GM23338 (cell line): ENCODE data around the gene SVIL. TPM values are rescaled to one million over a fixed set of nuclear protein-coding genes. Genes with fewer than 3 reads are reported as not detected.

Experiments used
- ATAC-seq: fragments of 200-7000 bp; cut with Tn5 transposase; 3 replicates; pipeline ENCODE4 v1.9.1; 2020
- DNase-seq: peaks from one replicate; pipeline ENCODE4 v3.0.0-alpha.2; 2015; ENCODE audit warnings: low spot score
- H2AFZ ChIP-seq: fragments of 200-600 bp; sonication (generic); 2 replicates; pipeline ENCODE4 v1.8.0; 2016; ENCODE audit warnings: antibody characterized with exemption, mild to moderate bottlenecking, moderate library complexity
- H3F3A ChIP-seq: fragments of 200-600 bp; sonication (generic); replicated peaks from 2 replicates; pipeline ENCODE4 v1.8.0; 2017; ENCODE audit warnings: antibody characterized with exemption, mixed run types, low read depth
- H3K27ac ChIP-seq: fragments of 200-600 bp; sonication (generic); 2 replicates; pipeline ENCODE4 v1.6.1; 2016; ENCODE audit warnings: low read depth
- H3K27me3 ChIP-seq: fragments of 200-600 bp; sonication (generic); 2 replicates; pipeline ENCODE4 v1.8.0; 2016; ENCODE audit warnings: mild to moderate bottlenecking, mixed run types, moderate library complexity; ENCODE audit not compliant: insufficient read depth
- H3K36me3 ChIP-seq: fragments of 200-600 bp; sonication (generic); 2 replicates; pipeline ENCODE4 v1.8.0; 2016; ENCODE audit warnings: mild to moderate bottlenecking; ENCODE audit not compliant: insufficient read depth
- H3K4me1 ChIP-seq: fragments of 200-600 bp; sonication (generic); 2 replicates; pipeline ENCODE4 v1.8.0; 2016; ENCODE audit warnings: mild to moderate bottlenecking, moderate library complexity; ENCODE audit not compliant: insufficient read depth
- H3K4me2 ChIP-seq: fragments of 200-600 bp; sonication (generic); 2 replicates; pipeline ENCODE4 v1.7.1; 2017; ENCODE audit warnings: mixed run types
- H3K4me3 ChIP-seq: fragments of 200-600 bp; sonication (generic); 2 replicates; pipeline ENCODE4 v1.6.1; 2016; ENCODE audit warnings: mixed run types
- H3K79me2 ChIP-seq: fragments of 200-600 bp; sonication (generic); replicated peaks from 2 replicates; pipeline ENCODE4 v1.8.0; 2017; ENCODE audit warnings: mild to moderate bottlenecking; ENCODE audit not compliant: insufficient read depth
- H3K9me2 ChIP-seq: fragments of 200-600 bp; sonication (generic); 2 replicates; pipeline ENCODE4 v1.8.0; 2017; ENCODE audit not compliant: insufficient read depth
- H4K20me1 ChIP-seq: fragments of 200-600 bp; sonication (generic); replicated peaks from 2 replicates; pipeline ENCODE4 v1.8.0; 2017; ENCODE audit warnings: mild to moderate bottlenecking; ENCODE audit not compliant: insufficient read depth
- H3K27ac Mint-ChIP-seq: 2 replicates; pipeline ENCODE4 v1.8.0; 2020; ENCODE audit warnings: inconsistent platforms, mild to moderate bottlenecking, moderate library complexity, mixed read lengths
- H3K27me3 Mint-ChIP-seq: 3 replicates; pipeline ENCODE4 v1.8.0; 2022; ENCODE audit warnings: low read depth, mild to moderate bottlenecking, moderate library complexity, mixed read lengths, inconsistent platforms; ENCODE audit not compliant: insufficient read depth, poor library complexity
- H3K36me3 Mint-ChIP-seq: 3 replicates; pipeline ENCODE4 v1.8.0; 2021; ENCODE audit warnings: low read depth, mild to moderate bottlenecking, inconsistent platforms, moderate library complexity, mixed read lengths
- H3K4me1 Mint-ChIP-seq: 3 replicates; pipeline ENCODE4 v1.8.0; 2020; ENCODE audit warnings: mild to moderate bottlenecking, inconsistent platforms, mixed read lengths
- H3K4me3 Mint-ChIP-seq: 3 replicates; pipeline ENCODE4 v1.8.0; 2021; ENCODE audit warnings: moderate library complexity, mild to moderate bottlenecking, inconsistent platforms, mixed read lengths
- H3K9me3 Mint-ChIP-seq: 3 replicates; pipeline ENCODE4 v1.8.0; 2020; ENCODE audit warnings: moderate library complexity, mild to moderate bottlenecking, inconsistent platforms, mixed read lengths
- CREB1 ChIP-seq: fragments of 250-450 bp; sonication (Bioruptor Pico); IDR thresholded peaks from 2 replicates; pipeline ENCODE4 v1.5.0; 2020; ENCODE audit warnings: low read depth, mild to moderate bottlenecking, moderate library complexity
- EZH2 ChIP-seq: fragments of 200-600 bp; sonication (generic); IDR thresholded peaks from one replicate; pipeline ENCODE4 v1.8.0; 2017; ENCODE audit warnings: antibody characterized with exemption, mild to moderate bottlenecking, low read depth; ENCODE audit not compliant: unreplicated experiment
- EZH2phosphoT487 ChIP-seq: fragments of 200-600 bp; sonication (generic); IDR thresholded peaks from one replicate; pipeline ENCODE4 v1.8.1; 2018; ENCODE audit warnings: antibody characterized with exemption; ENCODE audit not compliant: unreplicated experiment
- POLR2AphosphoS5 ChIP-seq: IDR thresholded peaks from 2 replicates; pipeline ENCODE4 v1.6.1; 2016; ENCODE audit warnings: antibody characterized with exemption, low read depth
- STAT1 ChIP-seq: IDR thresholded peaks from one replicate; pipeline ENCODE4 v1.6.1; 2016; ENCODE audit warnings: antibody characterized with exemption; ENCODE audit not compliant: unreplicated experiment
- ZNF331 ChIP-seq: fragments of 250-450 bp; sonication (Bioruptor Pico); IDR thresholded peaks from 2 replicates; pipeline ENCODE4 v1.5.0; 2020; ENCODE audit warnings: low read depth, mild to moderate bottlenecking, moderate library complexity
- ZNF462 ChIP-seq: fragments of 250-450 bp; sonication (Bioruptor Pico); IDR thresholded peaks from 2 replicates; pipeline ENCODE4 v1.5.0; 2020; ENCODE audit warnings: mild to moderate bottlenecking, moderate library complexity
- polyA plus RNA-seq: library from polyadenylated mRNA; unstranded; fragments of >200 nt; fragmentation: Nextera tagmentation; extraction: Ambion mirVana; gene quantifications from 2 replicates; pipeline ENCODE4 v1.2.1, GENCODE V29; 2016
- total RNA-seq: library from RNA; depleted of rRNA; stranded (reverse); fragments of >200 nt; shearing (Covaris generic); gene quantifications from 2 replicates; pipeline ENCODE4 v1.2.3, GENCODE V29; 2014
- TF ChIP-seq, protein P1 (sequence below), 2 experiments: fragments of 200-600 bp in 1 of 2; sonication (generic) in 1 of 2; conservative IDR thresholded peaks; 2 replicates each; pipeline versions ENCODE4 v1.5.1 to v1.6.1; 2016 to 2017; ENCODE audit warnings: antibody characterized with exemption in 2 of 2, low read depth in 2 of 2, mild to moderate bottlenecking in 2 of 2, moderate library complexity in 1 of 2

SVIL gene
- total and polyA plus RNA-seq, 2 experiments from 2014 or later: 8.8 to 34.9 TPM

- Histone ChIP-seq H3K27me3 (no peaks in the 10 kb centered on the region), H3K4me2 (no peak overlapping the region), H3K9me2 (no peaks in the 10 kb centered on the region), H3K79me2 (no peaks in the 10 kb centered on the region), H4K20me1 (no peaks in the 10 kb centered on the region), H3K36me3 (no peaks in the 10 kb centered on the region), H2AFZ (no peak overlapping the region), H3K4me3 (no peak overlapping the region), H3K4me1 (peaks cover 13% of the 10 kb centered on the region), H3F3A (no peaks in the 10 kb centered on the region), H3K27ac (no peak overlapping the region)
- no peaks in the 10 kb centered on the region for H3K9me3 Mint-ChIP-seq
- peaks cover 16% of the 10 kb centered on the region for H3K4me1 Mint-ChIP-seq
- DNase-seq: no peak
- no peak for ATAC-seq
- no peak overlapping the region for H3K27ac Mint-ChIP-seq
- H3K36me3 Mint-ChIP-seq: no peaks in the 10 kb centered on the region
- no peaks in the 10 kb centered on the region for H3K27me3 Mint-ChIP-seq
- H3K4me3 Mint-ChIP-seq: no peak overlapping the region
- TF ChIP-seq STAT1 (no peak), EZH2 (no peak), ZNF331 (no peak), EZH2phosphoT487 (no peak), CREB1 (CRISPR knock-in tag) (no peak)
Observed at GRCh38 chr10:29598851-29599311, 35.9 kb downstream of the SVIL start.

- Histone ChIP-seq H3K27ac (no peak overlapping the region), H3K4me1 (no peaks in the 10 kb centered on the region), H3F3A (no peaks in the 10 kb centered on the region), H3K4me3 (no peak overlapping the region), H2AFZ (no peak overlapping the region), H3K79me2 (no peaks in the 10 kb centered on the region), H3K36me3 (no peaks in the 10 kb centered on the region), H3K27me3 (no peaks in the 10 kb centered on the region), H4K20me1 (no peaks in the 10 kb centered on the region), H3K4me2 (no peak overlapping the region), H3K9me2 (no peaks in the 10 kb centered on the region)
- no peak overlapping the region for H3K4me3 Mint-ChIP-seq
- peaks cover 4% of the 10 kb centered on the region for H3K4me1 Mint-ChIP-seq
- DNase-seq: no peak
- no peak overlapping the region for H3K27ac Mint-ChIP-seq
- ATAC-seq: no peak
- no peaks in the 10 kb centered on the region for H3K9me3 Mint-ChIP-seq
- TF ChIP-seq, protein P1, sequence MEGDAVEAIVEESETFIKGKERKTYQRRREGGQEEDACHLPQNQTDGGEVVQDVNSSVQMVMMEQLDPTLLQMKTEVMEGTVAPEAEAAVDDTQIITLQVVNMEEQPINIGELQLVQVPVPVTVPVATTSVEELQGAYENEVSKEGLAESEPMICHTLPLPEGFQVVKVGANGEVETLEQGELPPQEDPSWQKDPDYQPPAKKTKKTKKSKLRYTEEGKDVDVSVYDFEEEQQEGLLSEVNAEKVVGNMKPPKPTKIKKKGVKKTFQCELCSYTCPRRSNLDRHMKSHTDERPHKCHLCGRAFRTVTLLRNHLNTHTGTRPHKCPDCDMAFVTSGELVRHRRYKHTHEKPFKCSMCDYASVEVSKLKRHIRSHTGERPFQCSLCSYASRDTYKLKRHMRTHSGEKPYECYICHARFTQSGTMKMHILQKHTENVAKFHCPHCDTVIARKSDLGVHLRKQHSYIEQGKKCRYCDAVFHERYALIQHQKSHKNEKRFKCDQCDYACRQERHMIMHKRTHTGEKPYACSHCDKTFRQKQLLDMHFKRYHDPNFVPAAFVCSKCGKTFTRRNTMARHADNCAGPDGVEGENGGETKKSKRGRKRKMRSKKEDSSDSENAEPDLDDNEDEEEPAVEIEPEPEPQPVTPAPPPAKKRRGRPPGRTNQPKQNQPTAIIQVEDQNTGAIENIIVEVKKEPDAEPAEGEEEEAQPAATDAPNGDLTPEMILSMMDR (conservative IDR thresholded peaks at IDR 0.05; ENCODE audit: low read depth in 2 of 2): no peak
- no peak for TF ChIP-seq ZNF462 (CRISPR knock-in tag)
- no peak for TF ChIP-seq STAT1
- TF ChIP-seq POLR2AphosphoS5: no peak
- no peak for TF ChIP-seq ZNF331
- no peak for TF ChIP-seq EZH2phosphoT487
- no peaks in the 10 kb centered on the region for H3K36me3 Mint-ChIP-seq
- no peaks in the 10 kb centered on the region for H3K27me3 Mint-ChIP-seq
Observed at GRCh38 chr10:29596826-29597225, 37.9 kb downstream of the SVIL start.
